Kidney (tissue), 14 donors: Measurements from ENCODE around the gene ZNF19. TPM values are rescaled to one million over a fixed set of nuclear protein-coding genes. Genes with fewer than 3 reads are reported as not detected.

Experiments used
- DNase-seq, 5 donors: peaks; one replicate each; pipeline ENCODE4 v3.0.0-alpha.2; 2013 to 2020
- FAIRE-seq: peaks from 2 replicates; lab custom pipeline; 2012; peaks lifted over from hg19 to GRCh38; lab: Jason Lieb, UNC
- H3K27ac ChIP-seq, 2 donors: one replicate each; pipeline ENCODE4 v1.7.0; 2013; ENCODE audit warnings: low read depth in 2 of 2, low read length in 2 of 2, inconsistent platforms in 1 of 2
- H3K27me3 ChIP-seq: one replicate; pipeline ENCODE4 v1.7.1; 2013; ENCODE audit warnings: low read length, inconsistent platforms; ENCODE audit not compliant: control insufficient read depth, insufficient read depth
- H3K36me3 ChIP-seq, 3 donors: one replicate each; pipeline versions ENCODE4 v1.7.0 to v1.7.1; 2013; ENCODE audit warnings: low read length in 3 of 3, control low read depth in 1 of 3, inconsistent platforms in 1 of 3; ENCODE audit not compliant: insufficient read depth in 3 of 3, control insufficient read depth in 2 of 3
- H3K4me1 ChIP-seq, 3 donors: one replicate each; pipeline versions ENCODE4 v1.7.0 to v1.7.1; 2013; ENCODE audit warnings: low read length in 3 of 3, inconsistent platforms in 1 of 3, low read depth in 1 of 3; ENCODE audit not compliant: control insufficient read depth in 2 of 3, insufficient read depth in 2 of 3
- H3K4me3 ChIP-seq, 3 donors: one replicate each; pipeline versions ENCODE4 v1.7.0 to v1.8.1; 2013; ENCODE audit warnings: low read length in 3 of 3, control low read depth in 1 of 3, inconsistent platforms in 1 of 3
- H3K9ac ChIP-seq, 3 donors: one replicate each; pipeline versions ENCODE4 v1.7.0 to v1.7.1; 2013; ENCODE audit warnings: low read length in 3 of 3, control low read depth in 1 of 3, inconsistent platforms in 1 of 3
- H3K9me3 ChIP-seq, 3 donors: one replicate each; pipeline versions ENCODE4 v1.7.0 to v1.7.1; 2013; ENCODE audit warnings: low read length in 3 of 3, control low read depth in 1 of 3, inconsistent platforms in 1 of 3; ENCODE audit not compliant: control insufficient read depth in 2 of 3, insufficient read depth in 1 of 3
- CTCF ChIP-seq: IDR thresholded peaks from 3 replicates; pipeline ENCODE4 v1.5.1; 2012; ENCODE audit warnings: mild to moderate bottlenecking, moderate library complexity, borderline replicate concordance; ENCODE audit not compliant: insufficient read depth; ENCODE audit errors: extremely low read depth
- intact Hi-C: fragments of 100-400 bp; cut with DNase I; formaldehyde crosslinking; loops from one replicate; pipeline ENCODE4 v1.11.1; 2022
- polyA plus RNA-seq: library from polyadenylated mRNA; stranded (reverse); fragments of 350-450 nt; fragmentation: Illumina TruSeq; extraction: RNeasy Lipid Tissue Mini Kit (QIAGEN cat#74804); gene quantifications from one replicate; pipeline ENCODE4 v1.2.3, GENCODE V29; 2014; ENCODE audit warnings: low read depth, low replicate concordance; ENCODE audit not compliant: insufficient read depth
- total RNA-seq: library from RNA; stranded (reverse); fragmentation: NEBNext Ultra II Directional; extraction: Animal tissue kit (Norgen Biotek cat#: 25700); gene quantifications from one replicate; pipeline ENCODE4 v1.2.1, GENCODE V29; 2021
- donor health status: control.
- donor health status: control.
- donor health status: control.
- donor health status: control.
- donor health status: control.
- donor health status: DM: yes; HTN: yes; CAD: no.
- donor health status: Normal renal cell carcinoma (clear cell type).

The ZNF19 gene
- total and polyA plus RNA-seq, 2 donors from 2014 or later, result 5.9 to 22.3 TPM

- Histone ChIP-seq H3K9me3 (peaks cover 0 to 36% (median 4%) of the 10 kb centered on the region in 3 donors), H3K4me1 (no peaks in the 10 kb centered on the region), H3K9ac (no peak overlapping the region), H3K36me3 (no peaks in the 10 kb centered on the region), H3K27me3 (no peaks in the 10 kb centered on the region), H3K27ac (no peak overlapping the region), H3K4me3 (no peak overlapping the region)
- DNase-seq (no peak), FAIRE-seq (no peak)
- no peak for TF ChIP-seq CTCF
- intact Hi-C loops, result no loop called here
Measured at GRCh38 chr16:71441348-71442050, 47.6 kb downstream of the ZNF19 start.

- H3K9me3 ChIP-seq, result peaks cover 0 to 29% (median 3%) of the 10 kb centered on the region in 3 donors
- no peaks in the 10 kb centered on the region for H3K4me1 ChIP-seq
- no peak overlapping the region for H3K27ac ChIP-seq
- no peak for TF ChIP-seq CTCF
- FAIRE-seq, result no peak
- H3K9ac ChIP-seq, result no peak overlapping the region
- no peaks in the 10 kb centered on the region for H3K36me3 ChIP-seq
- no peak for DNase-seq
- intact Hi-C loops, result no loop called here
- H3K4me3 ChIP-seq, result no peak overlapping the region
- no peaks in the 10 kb centered on the region for H3K27me3 ChIP-seq
Measured at GRCh38 chr16:71440669-71441347, 48.3 kb downstream of the ZNF19 start.

GRCh38 chr16:71439523-71439922 is 49.6 kb downstream of the ZNF19 start:
- no peak for FAIRE-seq
- peaks cover 0 to 20% (median 0%) of the 10 kb centered on the region in 3 donors for H3K9me3 ChIP-seq
- H3K4me1 ChIP-seq, result no peaks in the 10 kb centered on the region
- H3K4me3 ChIP-seq, result no peak overlapping the region
- H3K9ac ChIP-seq, result no peak overlapping the region
- no peak for TF ChIP-seq CTCF
- DNase-seq, result peak in 2 of 5 donors; percentile 16 to 21
- H3K27me3 ChIP-seq, result no peaks in the 10 kb centered on the region
- intact Hi-C loops, result no loop called here
- H3K36me3 ChIP-seq, result no peaks in the 10 kb centered on the region
- no peak overlapping the region for H3K27ac ChIP-seq
